Spleen (tissue), 11 donors: ENCODE measurements around the gene SPINDOC. TPM values are rescaled to one million over a fixed set of nuclear protein-coding genes. Genes with fewer than 3 reads are reported as not detected.

Experiments
- DNase-seq: peaks from one replicate; pipeline ENCODE4 v3.0.0-alpha.2; 2020
- H3K27ac ChIP-seq, 8 donors: fragments of 200-600 bp; sonication (generic) in 7 of 8; 1 replicate in 4 of 8; 2 replicates in 4 of 8; pipeline versions ENCODE4 v1.5.0 to v1.8.0; 2016 to 2021; ENCODE audit warnings: inconsistent platforms in 4 of 8, mild to moderate bottlenecking in 4 of 8, moderate library complexity in 1 of 8
- H3K27me3 ChIP-seq, 7 donors: fragments of 200-600 bp; sonication (generic) in 6 of 7; replicated peaks in 1 of 7; 1 replicate in 4 of 7; 2 replicates in 3 of 7; pipeline versions ENCODE4 v1.5.0 to v1.8.0; 2016 to 2021; ENCODE audit warnings: inconsistent platforms in 3 of 7, mild to moderate bottlenecking in 1 of 7
- H3K36me3 ChIP-seq, 6 donors: fragments of 200-600 bp; sonication (generic) in 5 of 6; 1 replicate in 4 of 6; 2 replicates in 2 of 6; pipeline versions ENCODE4 v1.5.0 to v1.8.0; 2016 to 2021; ENCODE audit warnings: inconsistent platforms in 2 of 6
- H3K4me1 ChIP-seq, 6 donors: fragments of 200-600 bp; sonication (generic) in 5 of 6; 1 replicate in 3 of 6; 2 replicates in 3 of 6; pipeline versions ENCODE4 v1.5.0 to v1.8.0; 2016 to 2021; ENCODE audit warnings: inconsistent platforms in 3 of 6
- H3K4me3 ChIP-seq, 8 donors: fragments of 200-600 bp; sonication (generic) in 7 of 8; 1 replicate in 4 of 8; 2 replicates in 4 of 8; pipeline versions ENCODE4 v1.5.0 to v1.8.0; 2016 to 2021; ENCODE audit warnings: inconsistent platforms in 4 of 8, mild to moderate bottlenecking in 4 of 8, moderate library complexity in 2 of 8
- H3K9me3 ChIP-seq, 8 donors: fragments of 200-600 bp; sonication (generic) in 7 of 8; 1 replicate in 4 of 8; 2 replicates in 4 of 8; pipeline versions ENCODE4 v1.5.0 to v1.8.0; 2016 to 2021; ENCODE audit warnings: inconsistent platforms in 4 of 8
- POLR2A ChIP-seq, 3 donors: fragments of 450-650 bp; IDR thresholded peaks; one replicate each; pipeline ENCODE4 v1.5.1; 2017; ENCODE audit warnings: antibody characterized with exemption in 3 of 3, mild to moderate bottlenecking in 1 of 3
- POLR2AphosphoS5 ChIP-seq, 3 donors: sonication (generic); formaldehyde crosslinking; IDR thresholded peaks; one replicate each; pipeline ENCODE4 v1.5.1; 2017; ENCODE audit warnings: antibody characterized with exemption in 3 of 3
- WGBS, 5 donors: extraction: QIAGEN DNeasy Blood & Tissue Kit in 3 of 5; methylation state at CpG; one replicate each; pipeline versions ENCODE4 v1.1.5 to v1.1.7; 2013 to 2018; 5-methylcytosine and 5-hydroxymethylcytosine counted together
- intact Hi-C: fragments of 100-400 bp; cut with DNase I; formaldehyde crosslinking; loops from one replicate; pipeline ENCODE4 v1.15.0; 2023; ENCODE audit warnings: low total_unique reads
- polyA plus RNA-seq, 3 donors: library from polyadenylated mRNA; stranded (reverse); fragments of 200-250 nt; gene quantifications; one replicate each; pipeline ENCODE4 v1.2.1, GENCODE V29; 2013
- total RNA-seq, 7 donors: library from RNA; depleted of rRNA in 3 of 7; stranded (reverse); fragments of >200 nt in 3 of 7; fragmentation: NEBNext Ultra II Directional in 4 of 7; extraction: Animal tissue kit (Norgen Biotek cat#: 25700) in 4 of 7; gene quantifications; one replicate each; pipeline versions ENCODE4 v1.1.0 to v1.2.1, GENCODE V29; 2016 to 2021
- TF ChIP-seq, protein P1 (sequence below), 11 experiments: fragments of 200-600 bp in 7 of 11; fragments of 450-650 bp in 4 of 11; sonication (generic) in 4 of 11; IDR thresholded peaks in 8 of 11; conservative IDR thresholded peaks in 3 of 11; 1 replicate in 7 of 11; 2 replicates in 4 of 11; pipeline versions ENCODE4 v1.4.0 to v1.8.0; 2016 to 2021; ENCODE audit warnings: antibody characterized with exemption in 11 of 11, inconsistent platforms in 4 of 11, mild to moderate bottlenecking in 1 of 11
- donor health status: healthy with polysubstance abuse.
- donor health status: DM: no; HTN: no; CAD: no; lungs with moderate emphysema.
- donor health status: DM: no; HTN: no; CAD: no.
- donor health status: Bipolar disorder and iron deficiency.
- donor health status: healthy.
- donor health status: DM: no; HTN: no; CAD: no.
- donor health status: DM: yes; HTN: yes; CAD: no.

SPINDOC gene
- total and polyA plus RNA-seq, 10 donors: 5.1 to 16.8 (median 13.3) TPM

DNA sequence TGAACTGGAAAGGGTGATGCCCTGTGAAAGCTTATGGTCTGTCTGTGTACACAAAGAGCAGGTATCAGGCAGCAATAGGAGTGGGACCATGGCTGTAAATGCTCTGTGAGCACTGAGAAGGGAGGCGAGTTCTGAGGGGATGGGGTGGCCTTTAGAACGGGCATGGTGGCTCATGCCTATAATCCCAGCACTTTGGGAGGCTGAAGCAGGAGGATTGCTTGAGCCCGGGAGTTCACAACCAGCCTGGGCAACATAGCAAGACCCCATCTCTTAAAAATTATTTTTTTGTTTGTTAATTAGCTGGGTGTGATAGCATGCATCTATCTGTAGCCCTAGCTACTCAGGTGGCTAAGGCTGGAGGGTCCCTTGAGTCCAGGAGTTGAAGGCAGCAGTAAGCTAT lies 3.5 kb downstream of the SPINDOC start:
- 92 to 100% (median 96%) methylated on average over 3 of the region's 3 CpGs for WGBS, 5 donors
- no peak for TF ChIP-seq POLR2A (IDR thresholded peaks at IDR 0.05)
- TF ChIP-seq, protein P1, sequence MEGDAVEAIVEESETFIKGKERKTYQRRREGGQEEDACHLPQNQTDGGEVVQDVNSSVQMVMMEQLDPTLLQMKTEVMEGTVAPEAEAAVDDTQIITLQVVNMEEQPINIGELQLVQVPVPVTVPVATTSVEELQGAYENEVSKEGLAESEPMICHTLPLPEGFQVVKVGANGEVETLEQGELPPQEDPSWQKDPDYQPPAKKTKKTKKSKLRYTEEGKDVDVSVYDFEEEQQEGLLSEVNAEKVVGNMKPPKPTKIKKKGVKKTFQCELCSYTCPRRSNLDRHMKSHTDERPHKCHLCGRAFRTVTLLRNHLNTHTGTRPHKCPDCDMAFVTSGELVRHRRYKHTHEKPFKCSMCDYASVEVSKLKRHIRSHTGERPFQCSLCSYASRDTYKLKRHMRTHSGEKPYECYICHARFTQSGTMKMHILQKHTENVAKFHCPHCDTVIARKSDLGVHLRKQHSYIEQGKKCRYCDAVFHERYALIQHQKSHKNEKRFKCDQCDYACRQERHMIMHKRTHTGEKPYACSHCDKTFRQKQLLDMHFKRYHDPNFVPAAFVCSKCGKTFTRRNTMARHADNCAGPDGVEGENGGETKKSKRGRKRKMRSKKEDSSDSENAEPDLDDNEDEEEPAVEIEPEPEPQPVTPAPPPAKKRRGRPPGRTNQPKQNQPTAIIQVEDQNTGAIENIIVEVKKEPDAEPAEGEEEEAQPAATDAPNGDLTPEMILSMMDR (IDR thresholded peaks at IDR 0.05 in 8 of 11, conservative IDR thresholded peaks at IDR 0.05 in 3 of 11): no peak
- TF ChIP-seq POLR2AphosphoS5 (IDR thresholded peaks at IDR 0.05): no peak
- Histone ChIP-seq H3K4me3 (no peak overlapping the region), H3K9me3 (no peaks in the 10 kb centered on the region), H3K4me1 (peaks cover 15 to 49% (median 30%) of the 10 kb centered on the region in 6 donors), H3K27me3 (no peaks in the 10 kb centered on the region), H3K27ac (no peak overlapping the region), H3K36me3 (peaks cover 0 to 57% (median 39%) of the 10 kb centered on the region in 6 donors)
- no peak for DNase-seq
- intact Hi-C loops: no loop called here

GRCh38 chr11:63817758-63818498 lies 4.7 kb downstream of the SPINDOC start:
- Histone ChIP-seq H3K4me3 (no peak overlapping the region), H3K4me1 (peaks cover 15 to 38% (median 22%) of the 10 kb centered on the region in 6 donors), H3K36me3 (peaks cover 0 to 69% (median 51%) of the 10 kb centered on the region in 6 donors), H3K9me3 (no peaks in the 10 kb centered on the region), H3K27me3 (no peaks in the 10 kb centered on the region), H3K27ac (no peak overlapping the region)
- WGBS, 5 donors: 89 to 95% (median 92%) methylated on average over 24 to 27 of the region's 27 CpGs
- DNase-seq: no peak
- intact Hi-C loops: no loop called here
- TF ChIP-seq POLR2AphosphoS5 (IDR thresholded peaks at IDR 0.05) (no peak), POLR2A (IDR thresholded peaks at IDR 0.05) (no peak)
- TF ChIP-seq, protein P1 (IDR thresholded peaks at IDR 0.05 in 8 of 11, conservative IDR thresholded peaks at IDR 0.05 in 3 of 11): no peak

DNA sequence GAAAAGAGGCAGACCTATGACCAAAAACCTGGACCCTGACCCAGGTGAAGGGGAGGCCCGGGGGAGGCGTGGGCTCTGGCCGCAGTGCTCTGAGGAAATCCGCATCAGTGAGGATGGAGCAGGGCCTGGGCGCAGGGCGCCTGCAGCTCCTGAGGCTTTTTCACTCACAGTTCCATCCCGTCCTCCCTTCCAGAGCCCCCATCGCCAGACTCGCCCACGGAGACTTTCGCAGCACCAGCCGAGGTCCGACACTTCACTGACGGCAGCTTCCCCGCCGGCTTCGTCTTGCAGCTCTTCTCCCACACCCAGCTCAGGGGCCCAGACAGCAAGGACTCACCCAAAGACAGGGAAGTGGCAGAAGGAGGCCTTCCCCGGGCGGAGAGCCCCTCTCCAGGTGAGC lies 5.4 kb downstream of the SPINDOC start:
- intact Hi-C loops: no loop called here
- Histone ChIP-seq H3K27me3 (no peaks in the 10 kb centered on the region), H3K4me1 (peaks cover 15 to 35% (median 21%) of the 10 kb centered on the region in 6 donors), H3K4me3 (no peak overlapping the region), H3K9me3 (no peaks in the 10 kb centered on the region), H3K36me3 (peaks cover 0 to 76% (median 56%) of the 10 kb centered on the region in 6 donors), H3K27ac (no peak overlapping the region)
- DNase-seq: no peak
- TF ChIP-seq, protein P1 (IDR thresholded peaks at IDR 0.05 in 8 of 11, conservative IDR thresholded peaks at IDR 0.05 in 3 of 11): no peak
- TF ChIP-seq POLR2A (IDR thresholded peaks at IDR 0.05) (no peak), POLR2AphosphoS5 (IDR thresholded peaks at IDR 0.05) (no peak)
- 90 to 95% (median 94%) methylated on average over 19 of the region's 19 CpGs for WGBS, 5 donors

GRCh38 chr11:63821411-63821810 lies 8.2 kb downstream of the SPINDOC start:
- no peak for TF ChIP-seq POLR2AphosphoS5 (IDR thresholded peaks at IDR 0.05)
- no peak for TF ChIP-seq POLR2A (IDR thresholded peaks at IDR 0.05)
- TF ChIP-seq, protein P1 (IDR thresholded peaks at IDR 0.05 in 8 of 11, conservative IDR thresholded peaks at IDR 0.05 in 3 of 11): no peak
- intact Hi-C loops: no loop called here
- H3K36me3 ChIP-seq: peaks cover 0 to 100% (median 69%) of the 10 kb centered on the region in 6 donors
- no peak overlapping the region for H3K4me3 ChIP-seq
- no peak for DNase-seq
- no peaks in the 10 kb centered on the region for H3K9me3 ChIP-seq
- no peaks in the 10 kb centered on the region for H3K27me3 ChIP-seq
- H3K27ac ChIP-seq: no peak overlapping the region
- 89 to 94% (median 92%) methylated on average over 5 of the region's 5 CpGs for WGBS, 5 donors
- peaks cover 0 to 7% (median under 1%) of the 10 kb centered on the region in 6 donors for H3K4me1 ChIP-seq
